NCI-H82 (cell line): ENCODE results near the gene MYCN.
"Not testable (repeated sequence)": the region's sequence is repeated elsewhere in the genome, so short reads cannot be mapped to it uniquely, and the experiment has no call there.

Experiments
- DNase-seq: peaks from one replicate; lab custom pipeline; 2025; lab: John Stamatoyannopoulos, UW

MYCN gene

GRCh38 chr2:15939854-15940660 lies at the start of gene MYCN:
Gene MYCN, plus strand, starts transcription at chr2:15940550. Its CDS starts 1,515 bp downstream, at chr2:15942065.
- DNase-seq, result peak; percentile 99

GRCh38 chr2:15890936-15891905 lies 49.1 kb upstream of the MYCN start:
- no peak for DNase-seq

- DNase-seq, result no peak
These were observed 48.0 kb upstream of the MYCN start for GRCh38 chr2:15892151-15892880.

GRCh38 chr2:15893085-15893484 lies 47.3 kb upstream of the MYCN start:
- DNase-seq, result no peak

- DNase-seq, result no peak
These were observed 46.5 kb upstream of the MYCN start for GRCh38 chr2:15893689-15894480.

- no peak for DNase-seq
These were observed 45.7 kb upstream of the MYCN start for GRCh38 chr2:15894481-15895144.

GRCh38 chr2:15895615-15896469 lies 44.5 kb upstream of the MYCN start:
- no peak for DNase-seq

- no peak for DNase-seq
These were observed 43.5 kb upstream of the MYCN start for GRCh38 chr2:15896859-15897258.

- DNase-seq, result no peak
These were observed 42.8 kb upstream of the MYCN start for GRCh38 chr2:15897431-15898098.

- DNase-seq, result no peak
These were observed 41.1 kb upstream of the MYCN start for GRCh38 chr2:15899327-15899612.

- DNase-seq, result no peak
These were observed 40.4 kb upstream of the MYCN start for GRCh38 chr2:15899751-15900493.

- DNase-seq, result no peak
These were observed 39.1 kb upstream of the MYCN start for GRCh38 chr2:15901095-15901807.

GRCh38 chr2:15901808-15902130 lies 38.6 kb upstream of the MYCN start:
- DNase-seq, result no peak

GRCh38 chr2:15903910-15904309 lies 36.4 kb upstream of the MYCN start:
- DNase-seq, result not testable (repeated sequence)

GRCh38 chr2:15905267-15905645 lies 35.1 kb upstream of the MYCN start:
- no peak for DNase-seq

GRCh38 chr2:15905986-15906491 lies 34.3 kb upstream of the MYCN start:
- no peak for DNase-seq

GRCh38 chr2:15906778-15907177 lies 33.6 kb upstream of the MYCN start:
- no peak for DNase-seq
